ENCODE data around the gene GBP4.

DNA sequence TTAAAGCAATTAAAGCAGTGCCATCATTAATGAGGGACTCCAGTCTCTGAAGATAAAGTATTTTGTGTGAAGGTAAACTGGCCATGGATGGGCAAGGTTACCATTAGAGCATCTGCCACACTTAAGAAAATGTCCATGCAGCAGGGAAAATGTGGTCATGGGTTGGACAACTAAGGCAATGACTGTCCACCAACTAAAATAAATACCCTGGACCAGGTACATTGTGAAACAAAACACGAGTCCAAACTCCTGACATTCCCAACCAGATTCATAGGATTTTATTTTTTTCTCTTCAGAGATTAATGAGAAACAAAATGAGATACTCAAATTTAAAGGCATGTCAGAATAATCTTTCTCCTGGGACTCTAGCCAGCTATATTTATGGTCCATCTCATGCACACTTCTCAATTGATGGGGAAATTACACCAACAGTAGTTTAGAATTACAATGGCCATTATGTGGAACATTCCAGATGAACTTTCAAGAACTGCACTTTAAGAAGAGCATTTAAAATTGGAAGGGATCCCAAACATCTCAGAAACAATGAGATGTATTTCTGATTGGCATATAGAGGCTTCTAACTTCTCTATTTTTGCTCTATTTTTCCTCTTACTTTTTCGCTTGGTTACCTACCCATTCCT, 31.0 kb downstream of the GBP4 start:
- TF ChIP-seq, protein P1, sequence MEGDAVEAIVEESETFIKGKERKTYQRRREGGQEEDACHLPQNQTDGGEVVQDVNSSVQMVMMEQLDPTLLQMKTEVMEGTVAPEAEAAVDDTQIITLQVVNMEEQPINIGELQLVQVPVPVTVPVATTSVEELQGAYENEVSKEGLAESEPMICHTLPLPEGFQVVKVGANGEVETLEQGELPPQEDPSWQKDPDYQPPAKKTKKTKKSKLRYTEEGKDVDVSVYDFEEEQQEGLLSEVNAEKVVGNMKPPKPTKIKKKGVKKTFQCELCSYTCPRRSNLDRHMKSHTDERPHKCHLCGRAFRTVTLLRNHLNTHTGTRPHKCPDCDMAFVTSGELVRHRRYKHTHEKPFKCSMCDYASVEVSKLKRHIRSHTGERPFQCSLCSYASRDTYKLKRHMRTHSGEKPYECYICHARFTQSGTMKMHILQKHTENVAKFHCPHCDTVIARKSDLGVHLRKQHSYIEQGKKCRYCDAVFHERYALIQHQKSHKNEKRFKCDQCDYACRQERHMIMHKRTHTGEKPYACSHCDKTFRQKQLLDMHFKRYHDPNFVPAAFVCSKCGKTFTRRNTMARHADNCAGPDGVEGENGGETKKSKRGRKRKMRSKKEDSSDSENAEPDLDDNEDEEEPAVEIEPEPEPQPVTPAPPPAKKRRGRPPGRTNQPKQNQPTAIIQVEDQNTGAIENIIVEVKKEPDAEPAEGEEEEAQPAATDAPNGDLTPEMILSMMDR (IDR thresholded peaks at IDR 0.05), result no peak
- TF ChIP-seq POLR2A (IDR thresholded peaks at IDR 0.05), result no peak

All from right lobe of liver (tissue), 4 donors.